GM18507 (cell line): ENCODE data around the gene SIK3.

Experiments used
- DNase-seq: peaks from one replicate; pipeline ENCODE4 v3.0.0; 2011; ENCODE audit warnings: low read depth; ENCODE audit not compliant: insufficient read length; ENCODE audit errors: extremely low spot score
- FAIRE-seq: peaks from 2 replicates; lab custom pipeline; 2011; peaks lifted over from hg19 to GRCh38; lab: Jason Lieb, UNC

The SIK3 gene

GRCh38 chr11:116797816-116798215 lies 300.4 kb downstream of the SIK3 start:
- no peak for FAIRE-seq
- no peak for DNase-seq

GRCh38 chr11:116796548-116796947 lies 301.7 kb downstream of the SIK3 start:
- FAIRE-seq = no peak
- DNase-seq = no peak

- FAIRE-seq (no peak), DNase-seq (no peak)
These were observed 303.4 kb downstream of the SIK3 start for GRCh38 chr11:116794851-116795250.

- no peak for DNase-seq
- no peak for FAIRE-seq
These were observed 304.5 kb downstream of the SIK3 start for GRCh38 chr11:116793772-116794097.
